ENCODE data around the gene MYB.
"Not testable (repeated sequence)": the region's sequence is repeated elsewhere in the genome, so short reads cannot be mapped to it uniquely, and the experiment has no call there.

The MYB gene

GRCh38 chr6:135180542-135181332 is at the start of gene MYB:
MYB (plus strand) TSS chr6:135181308; CDS start chr6:135181514, 206 bp downstream.
- ATAC-seq (peak; percentile 45), DNase-seq (peak; percentile 82)

GRCh38 chr6:135132776-135133175 is 48.3 kb upstream of the MYB start:
- ATAC-seq (no peak), DNase-seq (no peak)

- ATAC-seq (peak; percentile 19), DNase-seq (no peak)
Measured at GRCh38 chr6:135135835-135136234, 45.3 kb upstream of the MYB start.

GRCh38 chr6:135137826-135138225 is 43.3 kb upstream of the MYB start:
- DNase-seq: no peak
- no peak for ATAC-seq

- DNase-seq (no peak), ATAC-seq (no peak)
Measured at GRCh38 chr6:135141182-135141581, 39.9 kb upstream of the MYB start.

- ATAC-seq (no peak), DNase-seq (no peak)
Measured at GRCh38 chr6:135141728-135142127, 39.4 kb upstream of the MYB start.

GRCh38 chr6:135142232-135142631 is 38.9 kb upstream of the MYB start:
- not testable (repeated sequence) for ATAC-seq

GRCh38 chr6:135144673-135145062 is 36.4 kb upstream of the MYB start:
- DNase-seq: no peak
- no peak for ATAC-seq

More at GRCh38 chr6:135142232-135142631, 38.9 kb upstream of the MYB start:
- not testable (repeated sequence) for DNase-seq

GRCh38 chr6:135145063-135145800 is 35.9 kb upstream of the MYB start:
- ATAC-seq: peak; percentile 45
- DNase-seq: no peak

GRCh38 chr6:135146162-135146934 is 34.8 kb upstream of the MYB start:
- ATAC-seq (peak; percentile 42), DNase-seq (no peak)

- ATAC-seq (peak; percentile 53), DNase-seq (no peak)
Measured at GRCh38 chr6:135147637-135148592, 33.2 kb upstream of the MYB start.

- no peak for ATAC-seq
Measured at GRCh38 chr6:135148889-135149288, 32.2 kb upstream of the MYB start.

GRCh38 chr6:135149376-135149775 is 31.7 kb upstream of the MYB start:
- ATAC-seq (no peak), DNase-seq (no peak)

More at GRCh38 chr6:135148889-135149288, 32.2 kb upstream of the MYB start:
- no peak for DNase-seq

- not testable (repeated sequence) for DNase-seq, ATAC-seq
Measured at GRCh38 chr6:135150481-135150880, 30.6 kb upstream of the MYB start.

GRCh38 chr6:135154125-135154524 is 27.0 kb upstream of the MYB start:
- not testable (repeated sequence) for ATAC-seq, DNase-seq

- DNase-seq: no peak
- peak; percentile 17 for ATAC-seq
Measured at GRCh38 chr6:135158397-135158796, 22.7 kb upstream of the MYB start.

GRCh38 chr6:135159531-135159930 is 21.6 kb upstream of the MYB start:
- peak; percentile 82 for ATAC-seq
- peak; percentile 68 for DNase-seq

GRCh38 chr6:135161411-135162395 is 19.4 kb upstream of the MYB start:
- DNase-seq (no peak), ATAC-seq (peak; percentile 60)

GRCh38 chr6:135162678-135163439 is 18.2 kb upstream of the MYB start:
- ATAC-seq: no peak
- peak; percentile 73 for DNase-seq

All from stimulated activated naive CD8-positive, alpha-beta T cell treated with anti-CD3 and anti-CD28 coated beads, Interleukin-15, Interleukin-2, amounts not matched to agents 100 U/mL and 50 U/mL, for 24 hours (primary cell).